NK-92 (cell line): Measurements from ENCODE around the gene EPAS1.

ENCODE experiments used
- DNase-seq: peaks from one replicate; lab custom pipeline; 2025; ENCODE audit not compliant: unreplicated experiment; lab: John Stamatoyannopoulos, UW

Gene EPAS1

GRCh38 chr2:46273225-46273863 lies 23.9 kb upstream of the EPAS1 start:
- DNase-seq = no peak

GRCh38 chr2:46273919-46274318 lies 23.3 kb upstream of the EPAS1 start:
- no peak for DNase-seq

GRCh38 chr2:46274586-46274985 lies 22.6 kb upstream of the EPAS1 start:
- no peak for DNase-seq

- no peak for DNase-seq
Observed at GRCh38 chr2:46275995-46276394, 21.2 kb upstream of the EPAS1 start.

GRCh38 chr2:46276642-46277041 lies 20.6 kb upstream of the EPAS1 start:
- no peak for DNase-seq

GRCh38 chr2:46277431-46278190 lies 19.6 kb upstream of the EPAS1 start:
- no peak for DNase-seq

GRCh38 chr2:46278952-46279351 lies 18.3 kb upstream of the EPAS1 start:
- no peak for DNase-seq

GRCh38 chr2:46281939-46282338 lies 15.3 kb upstream of the EPAS1 start:
- DNase-seq = no peak

- no peak for DNase-seq
Observed at GRCh38 chr2:46283693-46284092, 13.5 kb upstream of the EPAS1 start.

- DNase-seq = no peak
Observed at GRCh38 chr2:46284260-46284659, 12.9 kb upstream of the EPAS1 start.

- DNase-seq = no peak
Observed at GRCh38 chr2:46284796-46285195, 12.4 kb upstream of the EPAS1 start.

- DNase-seq = no peak
Observed at GRCh38 chr2:46286715-46287114, 10.5 kb upstream of the EPAS1 start.

- DNase-seq = no peak
Observed at GRCh38 chr2:46290078-46290477, 7.1 kb upstream of the EPAS1 start.

- DNase-seq = no peak
Observed at GRCh38 chr2:46293466-46293865, 3.7 kb upstream of the EPAS1 start.

GRCh38 chr2:46294176-46294836 lies 2.9 kb upstream of the EPAS1 start:
- no peak for DNase-seq

GRCh38 chr2:46296216-46296839 lies 879 bp upstream of the EPAS1 start:
- DNase-seq = no peak

- no peak for DNase-seq
Observed at GRCh38 chr2:46297546-46298271, 502 bp downstream of the EPAS1 start.

GRCh38 chr2:46298272-46298521 lies 990 bp downstream of the EPAS1 start:
- no peak for DNase-seq

- DNase-seq = no peak
Observed at GRCh38 chr2:46298522-46299353, 1.5 kb downstream of the EPAS1 start.
